GM13977 (cell line): Measurements from ENCODE around the gene CIDEB.

Source experiments
- DNase-seq: peaks from one replicate; pipeline ENCODE4 v3.0.0; 2012; ENCODE audit warnings: low spot score
- CTCF ChIP-seq: IDR thresholded peaks from 2 replicates; pipeline ENCODE4 v1.5.1; 2012; ENCODE audit warnings: mild to moderate bottlenecking, control low read depth; ENCODE audit not compliant: insufficient read depth; ENCODE audit errors: extremely low read depth, missing control alignments
- in situ Hi-C: fragments of 300-500 bp; cut with MboI; formaldehyde crosslinking; loops from one replicate; pipeline ENCODE4 v1.12.0; 2022; ENCODE audit warnings: low sequenced_read_pairs, low pct_unique_long_range_greater_than_20kb, mixed read lengths, inconsistent platforms; ENCODE audit not compliant: unreplicated experiment

Gene CIDEB

GRCh38 chr14:24322672-24323071, 14.9 kb upstream of the CIDEB start:
- no peak for DNase-seq
- in situ Hi-C loops = no loop called here
- TF ChIP-seq CTCF = no peak

- no peak for TF ChIP-seq CTCF
- DNase-seq = no peak
- in situ Hi-C loops = no loop called here
Measured at GRCh38 chr14:24321212-24321975, 13.6 kb upstream of the CIDEB start.

GRCh38 chr14:24317141-24317928, 9.6 kb upstream of the CIDEB start:
- DNase-seq = no peak
- no peak for TF ChIP-seq CTCF
- in situ Hi-C loops = no loop called here

- in situ Hi-C loops = no loop called here
- no peak for DNase-seq
- no peak for TF ChIP-seq CTCF
Measured at GRCh38 chr14:24316597-24316950, 8.8 kb upstream of the CIDEB start.

- DNase-seq = no peak
- in situ Hi-C loops = no loop called here
- TF ChIP-seq CTCF = no peak
Measured at GRCh38 chr14:24315807-24316596, 8.2 kb upstream of the CIDEB start.

GRCh38 chr14:24315243-24315806, 7.5 kb upstream of the CIDEB start:
- in situ Hi-C loops = no loop called here
- DNase-seq = no peak
- no peak for TF ChIP-seq CTCF
